Mucosa of stomach (tissue), 1 donor: ENCODE measurements around the gene RNF213.
"Not testable (repeated sequence)": the region's sequence is repeated elsewhere in the genome, so short reads cannot be mapped to it uniquely, and the experiment has no call there.

Experiments
- H3K27me3 ChIP-seq: one replicate; pipeline ENCODE4 v1.7.0; 2013; ENCODE audit warnings: mild to moderate bottlenecking, low read length; ENCODE audit not compliant: control insufficient read depth, insufficient read depth
- H3K36me3 ChIP-seq: one replicate; pipeline ENCODE4 v1.7.0; 2013; ENCODE audit warnings: low read length; ENCODE audit not compliant: control insufficient read depth, insufficient read depth
- H3K4me1 ChIP-seq: one replicate; pipeline ENCODE4 v1.7.0; 2013; ENCODE audit warnings: mild to moderate bottlenecking, low read length; ENCODE audit not compliant: control insufficient read depth, insufficient read depth
- H3K4me3 ChIP-seq: one replicate; pipeline ENCODE4 v1.7.0; 2013; ENCODE audit warnings: low read length
- H3K9ac ChIP-seq: one replicate; pipeline ENCODE4 v1.7.0; 2013; ENCODE audit warnings: mild to moderate bottlenecking, low read length, moderate library complexity
- H3K9me3 ChIP-seq: one replicate; pipeline ENCODE4 v1.7.0; 2013; ENCODE audit warnings: mild to moderate bottlenecking, low read length, moderate library complexity; ENCODE audit not compliant: control insufficient read depth
- donor health status: Pancreatic carcinoma.

The RNF213 gene

GRCh38 chr17:80268427-80268826 is 7.8 kb downstream of the RNF213 start:
- Histone ChIP-seq H3K36me3 (peaks cover 9% of the 10 kb centered on the region), H3K4me3 (no peak overlapping the region), H3K9ac (no peak overlapping the region), H3K4me1 (peaks cover 18% of the 10 kb centered on the region), H3K9me3 (no peaks in the 10 kb centered on the region), H3K27me3 (no peaks in the 10 kb centered on the region)

GRCh38 chr17:80269405-80269807 is 8.8 kb downstream of the RNF213 start:
- Histone ChIP-seq H3K4me3 (no peak overlapping the region), H3K36me3 (peaks cover 16% of the 10 kb centered on the region)

GRCh38 chr17:80270104-80270503 is 9.5 kb downstream of the RNF213 start:
- Histone ChIP-seq H3K4me3 (no peak overlapping the region), H3K9me3 (no peaks in the 10 kb centered on the region), H3K4me1 (peaks cover 1% of the 10 kb centered on the region), H3K36me3 (peaks cover 16% of the 10 kb centered on the region), H3K27me3 (no peaks in the 10 kb centered on the region), H3K9ac (no peak overlapping the region)

More at GRCh38 chr17:80269405-80269807, 8.8 kb downstream of the RNF213 start:
- H3K4me1 ChIP-seq, result peaks cover 8% of the 10 kb centered on the region
- no peak overlapping the region for H3K9ac ChIP-seq
- no peaks in the 10 kb centered on the region for H3K27me3 ChIP-seq
- H3K9me3 ChIP-seq, result no peaks in the 10 kb centered on the region

- H3K9ac ChIP-seq, result no peak overlapping the region
- H3K4me3 ChIP-seq, result no peak overlapping the region
- no peaks in the 10 kb centered on the region for H3K4me1 ChIP-seq
- no peaks in the 10 kb centered on the region for H3K27me3 ChIP-seq
- H3K36me3 ChIP-seq, result peaks cover 16% of the 10 kb centered on the region
- no peaks in the 10 kb centered on the region for H3K9me3 ChIP-seq
Observed at GRCh38 chr17:80270836-80271235, 10.2 kb downstream of the RNF213 start.

- no peaks in the 10 kb centered on the region for H3K27me3 ChIP-seq
- peaks cover 16% of the 10 kb centered on the region for H3K36me3 ChIP-seq
- H3K9me3 ChIP-seq, result no peaks in the 10 kb centered on the region
- H3K4me1 ChIP-seq, result no peaks in the 10 kb centered on the region
- H3K4me3 ChIP-seq, result no peak overlapping the region
- H3K9ac ChIP-seq, result no peak overlapping the region
Observed at GRCh38 chr17:80272366-80272765, 11.7 kb downstream of the RNF213 start.

- H3K4me3 ChIP-seq, result no peak overlapping the region
- no peaks in the 10 kb centered on the region for H3K4me1 ChIP-seq
- no peaks in the 10 kb centered on the region for H3K27me3 ChIP-seq
- H3K9ac ChIP-seq, result no peak overlapping the region
- H3K9me3 ChIP-seq, result no peaks in the 10 kb centered on the region
- peaks cover 11% of the 10 kb centered on the region for H3K36me3 ChIP-seq
Observed at GRCh38 chr17:80274331-80274730, 13.7 kb downstream of the RNF213 start.

GRCh38 chr17:80274871-80275449 is 14.3 kb downstream of the RNF213 start:
- H3K4me1 ChIP-seq, result no peaks in the 10 kb centered on the region
- no peak overlapping the region for H3K9ac ChIP-seq
- no peaks in the 10 kb centered on the region for H3K9me3 ChIP-seq
- H3K36me3 ChIP-seq, result peaks cover 6% of the 10 kb centered on the region
- no peaks in the 10 kb centered on the region for H3K27me3 ChIP-seq
- H3K4me3 ChIP-seq, result no peak overlapping the region

GRCh38 chr17:80275857-80276256 is 15.2 kb downstream of the RNF213 start:
- not testable (repeated sequence) for H3K9me3 ChIP-seq, H3K27me3 ChIP-seq, H3K36me3 ChIP-seq, H3K4me3 ChIP-seq, H3K4me1 ChIP-seq, H3K9ac ChIP-seq

- Histone ChIP-seq H3K36me3 (peaks cover 6% of the 10 kb centered on the region), H3K27me3 (no peaks in the 10 kb centered on the region), H3K4me3 (no peak overlapping the region), H3K4me1 (no peaks in the 10 kb centered on the region), H3K9ac (no peak overlapping the region), H3K9me3 (no peaks in the 10 kb centered on the region)
Observed at GRCh38 chr17:80277751-80278671, 17.4 kb downstream of the RNF213 start.

GRCh38 chr17:80279895-80280294 is 19.2 kb downstream of the RNF213 start:
- Histone ChIP-seq H3K9me3 (no peaks in the 10 kb centered on the region), H3K27me3 (no peaks in the 10 kb centered on the region), H3K4me3 (no peak overlapping the region), H3K4me1 (no peaks in the 10 kb centered on the region), H3K36me3 (no peaks in the 10 kb centered on the region), H3K9ac (no peak overlapping the region)

- Histone ChIP-seq H3K4me1 (no peaks in the 10 kb centered on the region), H3K4me3 (no peak overlapping the region), H3K27me3 (no peaks in the 10 kb centered on the region), H3K9me3 (no peaks in the 10 kb centered on the region), H3K36me3 (no peaks in the 10 kb centered on the region), H3K9ac (no peak overlapping the region)
Observed at GRCh38 chr17:80281516-80281915, 20.9 kb downstream of the RNF213 start.

GRCh38 chr17:80283116-80283852 is 22.6 kb downstream of the RNF213 start:
- H3K36me3 ChIP-seq, result no peaks in the 10 kb centered on the region
- H3K9ac ChIP-seq, result no peak overlapping the region
- H3K27me3 ChIP-seq, result no peaks in the 10 kb centered on the region
- no peak overlapping the region for H3K4me3 ChIP-seq
- no peaks in the 10 kb centered on the region for H3K4me1 ChIP-seq
- H3K9me3 ChIP-seq, result no peaks in the 10 kb centered on the region
